Activated T-helper 9 cell treated with anti-CD3 and anti-CD28 coated beads, Interleukin-2, amount 50 U/mL, for 16 hours (primary cell): ENCODE results near the gene WDR86.

Experiments
- DNase-seq: peaks from one replicate; pipeline ENCODE4 v3.0.0-alpha.2; 2020; ENCODE audit warnings: low read depth

WDR86 gene

DNA sequence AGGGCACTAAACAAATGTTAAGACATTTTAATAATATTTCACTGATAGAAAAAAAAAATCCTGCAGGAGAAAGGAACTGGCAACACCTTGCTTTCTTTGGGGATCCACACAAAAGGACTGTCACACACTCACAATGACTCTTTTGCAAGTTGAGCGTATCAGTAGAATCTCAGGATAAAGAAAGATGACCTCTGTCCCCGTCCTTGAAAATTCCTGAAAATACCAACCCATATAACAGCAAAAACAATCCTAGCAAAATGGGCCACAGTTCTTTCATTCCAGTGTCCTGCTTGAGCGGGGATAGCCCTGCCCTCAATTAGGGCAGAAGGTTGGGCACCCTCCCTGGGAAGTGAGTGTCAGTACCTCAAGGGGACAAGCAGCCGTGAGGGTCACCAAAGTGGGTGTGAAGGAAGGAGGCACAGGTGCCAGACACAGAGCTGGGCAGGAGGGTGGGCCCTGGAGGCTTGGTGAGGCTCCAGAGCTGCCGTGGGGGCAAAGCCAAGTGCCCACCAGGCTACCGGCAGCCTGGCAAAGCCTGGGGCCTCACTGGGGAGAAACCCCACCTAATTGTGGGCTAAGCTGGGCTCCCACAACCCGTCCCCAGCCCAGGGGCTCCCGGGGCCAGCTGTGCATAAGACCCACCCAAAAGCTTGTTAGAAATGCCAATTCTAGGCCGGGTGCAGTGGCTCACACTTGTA is 2.8 kb downstream of the WDR86 start:
- DNase-seq = no peak

DNA sequence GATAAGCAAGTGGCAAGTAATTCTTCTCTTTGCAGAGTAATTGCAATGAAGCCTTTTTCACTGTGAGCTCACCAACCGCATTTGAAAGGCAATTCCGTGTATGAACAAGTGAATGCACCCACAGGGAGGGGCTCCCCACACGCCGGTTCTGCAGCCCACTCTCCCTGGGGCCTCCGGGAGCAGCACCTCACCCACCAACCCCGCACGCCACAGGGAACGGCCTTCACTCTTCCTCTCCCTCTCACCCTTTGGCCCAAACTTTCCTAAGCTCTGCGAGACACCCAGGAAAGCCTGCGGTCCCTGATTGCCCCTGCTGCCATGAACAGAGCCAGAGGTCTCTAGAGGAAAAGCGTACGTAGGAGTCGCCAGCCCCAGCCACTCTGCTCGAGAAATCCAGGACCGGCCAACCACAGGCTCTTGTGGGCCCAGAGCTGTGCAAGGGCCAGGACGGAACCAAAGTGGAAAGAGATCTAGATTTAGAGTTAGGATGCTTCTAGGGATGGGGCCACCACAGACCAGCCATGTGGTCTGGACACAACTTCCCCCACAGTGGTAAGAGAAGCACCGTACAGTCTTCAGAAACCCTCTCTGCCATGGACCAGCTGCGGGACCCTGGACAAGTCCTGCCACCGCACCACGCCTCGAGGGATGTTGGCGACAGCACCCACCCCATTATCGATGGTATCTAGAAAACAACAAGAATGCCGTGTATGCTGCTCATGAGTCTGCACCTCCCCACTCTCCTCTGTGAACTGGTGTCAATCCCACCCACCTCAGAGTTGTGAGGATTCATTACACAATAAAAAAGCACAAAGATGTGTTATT is 3.6 kb downstream of the WDR86 start:
- DNase-seq = no peak

DNA sequence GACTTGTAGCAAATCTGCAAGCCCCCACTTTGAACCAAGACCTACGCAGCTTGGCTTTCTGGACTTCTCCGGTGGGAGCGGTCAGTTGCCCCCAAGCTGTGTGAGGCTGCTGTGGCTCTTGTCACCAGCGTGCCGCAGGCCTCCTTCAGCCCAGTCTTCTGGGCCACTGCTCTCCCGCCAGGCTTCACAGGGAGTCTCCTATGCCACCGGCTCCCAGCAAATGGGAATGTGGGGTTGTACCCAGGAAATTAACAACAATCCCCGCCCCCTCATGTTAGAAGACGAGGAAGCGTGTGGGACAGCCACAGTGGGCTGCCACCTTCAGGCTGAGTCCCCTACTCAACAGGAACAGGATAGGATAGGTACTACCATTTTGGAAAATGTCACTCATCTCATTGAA is 4.2 kb downstream of the WDR86 start:
- no peak for DNase-seq

DNA sequence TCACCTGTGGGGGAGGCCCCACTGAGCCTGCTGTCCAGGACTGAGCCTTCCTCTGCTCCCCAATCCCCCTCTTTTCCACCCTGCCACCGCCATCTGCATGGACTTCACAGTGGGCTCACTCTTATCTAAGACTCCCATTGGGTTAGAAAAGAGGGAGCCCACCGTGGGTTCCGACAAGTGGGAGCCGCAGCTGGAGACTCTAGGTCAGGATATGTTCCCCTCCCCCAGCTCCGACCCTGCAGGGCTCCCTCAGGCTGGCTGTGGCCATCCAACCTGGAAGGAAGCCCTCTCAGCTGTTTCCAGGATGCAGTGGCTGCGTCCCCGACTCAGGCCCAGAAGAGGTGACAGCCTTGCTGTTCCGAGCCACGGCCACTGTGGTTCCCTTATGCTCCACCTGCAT is 4.8 kb downstream of the WDR86 start:
- no peak for DNase-seq

DNA sequence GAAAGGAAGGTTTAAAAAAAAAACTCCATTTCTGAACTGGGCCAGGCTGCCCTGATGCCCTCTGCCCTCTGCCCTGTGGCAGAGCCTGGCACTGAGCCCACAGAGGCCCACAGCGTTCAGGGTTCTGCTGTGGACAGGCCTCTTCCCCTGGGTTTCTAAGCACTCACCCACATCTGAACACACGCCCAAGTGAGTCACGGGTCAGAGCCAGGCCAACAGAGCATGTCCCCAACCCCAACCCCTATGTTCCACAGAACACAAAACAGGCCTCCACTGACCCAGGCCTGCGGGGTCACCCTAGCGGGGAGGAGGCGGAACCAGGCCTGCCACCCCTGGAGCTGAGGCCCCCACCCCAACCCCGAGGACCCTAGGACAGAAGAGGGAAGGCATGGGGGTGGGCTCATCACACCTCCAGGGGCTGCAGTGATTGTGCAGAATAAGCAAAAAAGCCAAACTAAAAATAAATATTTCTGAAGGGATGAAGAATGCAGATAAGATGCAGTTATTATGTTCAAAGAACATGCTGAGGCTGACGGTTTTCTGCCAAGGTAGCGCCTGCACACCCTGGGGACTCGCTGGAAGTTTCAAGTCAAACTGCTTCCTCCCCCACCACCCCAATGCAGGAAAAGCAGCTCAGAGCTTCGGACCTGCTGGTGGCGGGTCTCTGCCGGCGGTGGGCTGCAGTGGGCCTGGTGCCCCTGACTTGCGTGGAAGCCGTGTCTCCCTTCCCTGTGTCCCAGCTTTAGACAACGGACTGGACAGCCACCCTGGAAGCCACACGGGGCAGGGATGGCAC is 5.4 kb downstream of the WDR86 start:
- no peak for DNase-seq

DNA sequence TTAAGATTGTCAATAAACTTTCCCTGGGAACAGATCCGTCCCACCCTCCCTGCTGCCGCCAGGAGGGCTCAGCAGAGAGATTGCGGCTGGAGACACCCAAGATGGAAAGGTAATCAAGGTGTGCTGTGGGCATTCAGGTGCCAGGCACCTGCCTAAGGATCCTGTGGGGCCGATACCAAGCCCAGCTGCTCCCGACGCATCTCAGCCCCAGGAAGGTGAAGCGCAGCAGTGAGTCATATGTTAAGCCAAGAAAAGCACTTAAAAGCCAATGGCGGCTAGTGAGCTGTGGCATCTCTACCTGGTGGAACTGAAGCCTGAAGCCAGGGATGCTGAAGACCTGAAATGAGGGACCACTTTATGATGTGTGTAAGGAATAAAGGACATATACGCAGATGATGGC is 6.1 kb downstream of the WDR86 start:
- DNase-seq = no peak

DNA sequence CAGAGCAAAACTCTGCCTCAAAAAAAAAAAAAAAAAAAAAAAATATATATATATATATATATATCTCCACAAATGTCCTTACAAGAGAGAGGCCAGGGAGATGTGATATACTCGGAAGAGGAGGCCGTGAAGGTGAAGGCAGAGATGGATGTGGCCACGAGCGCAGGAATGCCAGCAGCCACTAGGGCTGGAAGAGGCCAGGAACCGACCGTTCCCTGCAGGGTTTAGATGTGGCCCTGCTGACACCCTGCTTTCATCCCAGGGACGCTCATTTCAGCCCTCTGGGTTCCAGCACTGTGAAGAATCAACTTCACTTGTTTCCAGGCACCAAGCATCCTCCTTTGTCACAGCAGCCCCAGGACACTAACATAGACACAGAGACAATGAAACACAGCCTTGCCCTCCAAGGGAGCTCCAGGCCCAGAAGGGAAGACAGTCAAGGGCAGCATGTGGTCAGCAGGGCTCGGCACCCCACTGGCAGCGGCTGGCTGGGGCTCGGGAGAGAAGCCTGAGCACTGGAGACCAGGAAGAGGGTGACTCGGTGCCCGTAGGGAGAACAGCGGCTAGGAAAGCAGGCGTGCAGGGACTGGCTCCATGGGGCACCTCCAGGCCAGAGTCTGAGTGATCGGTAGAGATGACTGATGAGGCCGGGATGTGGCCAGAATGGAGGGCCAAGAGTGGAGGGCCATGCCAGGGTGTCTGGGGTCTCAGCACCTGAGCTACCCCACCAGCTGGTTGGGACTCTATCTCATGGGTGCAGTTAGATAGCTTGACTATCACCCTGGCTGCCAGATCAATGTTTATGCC is 7.6 kb downstream of the WDR86 start:
- DNase-seq = no peak

DNA sequence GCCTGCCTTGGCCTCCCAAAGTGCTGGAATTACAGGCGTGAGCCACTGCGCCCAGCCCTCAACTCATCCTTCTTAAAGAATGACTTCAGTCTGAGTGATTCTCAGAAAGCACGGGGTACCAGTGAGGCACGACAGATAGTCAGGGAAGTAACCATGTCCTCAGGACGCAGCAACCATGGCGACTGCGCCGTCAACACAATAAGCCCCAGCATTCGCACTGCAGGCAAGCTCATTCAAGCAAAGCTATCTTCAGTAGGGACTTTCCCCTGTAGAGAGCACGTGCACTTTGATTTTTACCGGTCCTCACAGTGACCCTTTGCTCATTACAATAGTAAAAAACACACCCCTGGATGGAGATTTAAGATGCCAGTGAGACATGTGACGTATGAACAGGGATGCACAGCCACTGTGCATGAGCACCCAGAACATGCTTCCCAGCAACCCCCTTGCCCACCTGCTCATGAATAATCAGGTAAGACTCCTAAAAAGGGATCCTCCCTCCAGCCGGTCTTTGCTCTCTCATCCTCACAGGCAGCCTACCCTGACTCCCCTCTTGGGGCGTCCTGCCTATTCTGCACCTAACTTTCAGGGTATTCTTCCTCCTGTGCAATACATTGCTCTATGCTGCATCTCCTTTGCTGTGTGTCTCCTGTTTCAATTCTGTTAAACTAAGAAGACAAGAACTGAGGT is 9.1 kb downstream of the WDR86 start:
- no peak for DNase-seq

DNA sequence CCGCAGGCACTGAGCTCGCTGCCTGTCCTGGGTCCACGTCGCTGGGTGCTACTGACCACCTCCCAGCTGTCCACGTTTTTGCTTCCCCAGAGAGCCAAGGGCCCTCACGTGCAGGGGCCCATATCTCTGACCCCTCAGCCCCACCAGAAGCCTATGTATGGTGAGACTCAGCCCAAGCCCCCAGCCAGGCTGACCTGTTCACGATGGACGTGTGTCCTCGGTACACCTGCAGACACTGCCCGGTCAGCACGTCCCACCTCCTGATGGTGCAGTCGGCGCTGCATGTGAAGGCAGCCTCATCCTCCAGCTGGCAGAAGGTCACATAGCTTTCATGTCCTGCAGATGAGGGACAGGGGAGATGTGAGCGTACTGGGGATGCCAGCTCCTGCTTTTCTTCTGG is 9.9 kb downstream of the WDR86 start:
- no peak for DNase-seq

DNA sequence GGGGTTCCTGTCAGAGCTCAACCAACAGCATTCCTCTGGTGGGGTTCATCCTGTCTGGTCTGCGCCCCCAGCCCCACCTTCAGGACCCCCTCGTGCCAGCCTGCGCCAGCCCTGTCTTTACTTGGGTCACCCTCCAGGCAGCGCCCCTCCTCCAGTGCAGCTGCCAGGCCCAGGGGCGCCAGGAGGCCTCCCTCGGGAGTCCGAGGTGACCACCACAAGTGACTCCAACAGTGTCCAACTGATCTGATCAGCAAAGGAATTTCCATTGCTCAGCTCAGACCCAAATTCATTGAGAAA is 10.6 kb downstream of the WDR86 start:
- no peak for DNase-seq

DNA sequence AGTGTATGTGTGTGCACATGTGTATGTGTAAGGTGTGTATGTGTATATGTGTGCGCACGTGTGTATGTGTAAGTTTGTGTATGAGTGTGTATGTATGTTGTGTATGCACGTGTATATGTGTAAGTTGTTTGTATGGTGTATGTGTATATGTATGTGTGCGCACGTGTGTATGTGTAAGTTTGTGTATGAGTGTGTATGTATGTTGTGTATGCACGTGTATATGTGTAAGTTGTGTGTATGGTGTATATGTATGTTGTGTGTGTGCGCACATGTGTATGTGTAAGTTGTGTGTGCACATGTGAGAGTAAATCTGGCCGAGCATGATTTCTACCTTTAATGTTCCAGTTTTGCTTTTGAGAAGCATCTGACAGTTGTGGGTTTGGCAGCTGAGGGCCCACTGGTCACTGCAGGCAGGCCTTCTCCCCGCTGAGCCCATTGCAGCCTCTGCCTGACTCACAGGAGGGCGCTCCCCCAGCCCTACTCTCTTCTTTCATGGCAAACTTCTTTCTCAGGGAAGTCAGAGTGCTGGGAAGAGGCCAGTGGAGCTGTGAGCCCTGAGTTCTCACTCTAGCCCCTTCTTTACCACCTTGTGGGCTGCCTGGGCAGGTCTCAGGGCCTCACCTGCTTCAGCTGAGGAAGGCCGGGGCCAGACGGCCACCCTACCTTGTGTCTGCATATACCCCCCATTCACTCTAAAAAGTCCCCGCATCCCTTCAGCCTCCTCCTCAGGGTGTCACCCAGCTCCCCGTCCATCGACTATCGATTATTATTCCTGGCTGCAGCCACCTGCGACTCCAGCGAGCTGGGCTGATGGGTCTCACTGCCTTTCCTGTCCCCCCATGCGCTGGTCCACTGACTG is 11.2 kb downstream of the WDR86 start:
- DNase-seq = no peak

DNA sequence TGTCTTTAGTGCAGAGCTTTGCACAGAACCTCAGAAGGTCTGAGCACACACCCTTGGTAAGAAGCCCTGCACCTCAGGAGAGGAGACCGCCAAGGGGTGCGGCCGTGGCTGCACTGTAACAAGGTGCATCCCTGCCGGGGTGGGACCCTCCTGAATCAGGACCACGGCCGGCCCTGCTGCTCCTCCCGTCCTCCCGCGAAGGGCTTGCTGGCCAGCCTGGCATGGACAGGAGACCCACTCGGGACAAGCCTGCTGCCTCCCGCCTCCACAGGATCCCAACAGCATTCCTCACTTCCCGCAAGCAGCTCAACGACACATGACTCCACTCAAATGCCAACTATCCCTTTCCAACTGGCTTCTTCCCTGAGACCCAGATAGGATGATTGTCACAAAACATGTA is 12.8 kb downstream of the WDR86 start:
- no peak for DNase-seq

DNA sequence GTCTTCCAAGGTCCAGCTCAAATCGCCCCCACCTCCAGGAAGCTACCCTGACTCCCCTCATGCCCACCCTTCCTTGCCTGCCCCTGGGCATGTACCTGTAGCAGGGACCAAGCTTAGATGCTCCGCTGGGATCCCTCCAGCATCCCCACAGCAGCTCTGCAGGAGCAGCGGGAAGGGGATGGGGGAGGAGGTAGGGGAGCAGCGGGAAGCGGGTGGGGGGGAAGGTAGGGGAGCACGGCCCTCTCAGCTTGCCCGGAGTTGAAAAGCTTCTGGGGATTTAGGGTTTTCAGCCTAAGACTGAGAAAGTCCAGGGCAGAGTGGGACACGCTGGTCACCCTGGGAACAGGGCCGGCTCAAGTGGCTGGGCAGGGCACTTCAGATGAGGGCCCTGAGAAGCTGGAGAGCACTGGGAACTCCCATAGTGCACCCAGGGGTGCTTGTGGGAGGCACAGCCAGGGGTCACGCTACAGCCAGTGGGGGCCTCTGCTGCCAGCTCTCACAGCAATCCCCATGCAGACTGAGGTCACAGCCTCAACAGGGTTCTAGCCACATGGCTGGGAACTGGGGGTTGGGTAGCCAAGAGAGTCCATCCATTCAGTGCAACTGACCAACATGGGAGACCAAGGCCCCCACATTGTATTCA is 13.4 kb downstream of the WDR86 start:
- DNase-seq = no peak

DNA sequence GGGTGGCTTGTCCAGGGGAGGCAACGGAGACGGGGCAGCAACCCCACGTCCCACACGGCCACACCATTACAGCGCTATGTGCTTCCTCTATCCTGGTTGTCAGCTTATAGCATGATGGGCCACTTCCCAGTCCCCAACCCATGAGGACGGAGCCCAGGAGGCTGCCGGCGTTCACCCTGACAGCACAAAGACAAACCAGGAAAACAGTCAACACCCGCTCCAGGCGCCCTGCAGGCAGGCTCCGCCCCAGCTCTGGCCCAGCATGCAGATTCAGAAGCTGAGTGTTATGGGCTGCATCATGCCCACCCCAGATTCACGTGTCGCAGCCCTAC is 14.8 kb downstream of the WDR86 start:
- no peak for DNase-seq

DNA sequence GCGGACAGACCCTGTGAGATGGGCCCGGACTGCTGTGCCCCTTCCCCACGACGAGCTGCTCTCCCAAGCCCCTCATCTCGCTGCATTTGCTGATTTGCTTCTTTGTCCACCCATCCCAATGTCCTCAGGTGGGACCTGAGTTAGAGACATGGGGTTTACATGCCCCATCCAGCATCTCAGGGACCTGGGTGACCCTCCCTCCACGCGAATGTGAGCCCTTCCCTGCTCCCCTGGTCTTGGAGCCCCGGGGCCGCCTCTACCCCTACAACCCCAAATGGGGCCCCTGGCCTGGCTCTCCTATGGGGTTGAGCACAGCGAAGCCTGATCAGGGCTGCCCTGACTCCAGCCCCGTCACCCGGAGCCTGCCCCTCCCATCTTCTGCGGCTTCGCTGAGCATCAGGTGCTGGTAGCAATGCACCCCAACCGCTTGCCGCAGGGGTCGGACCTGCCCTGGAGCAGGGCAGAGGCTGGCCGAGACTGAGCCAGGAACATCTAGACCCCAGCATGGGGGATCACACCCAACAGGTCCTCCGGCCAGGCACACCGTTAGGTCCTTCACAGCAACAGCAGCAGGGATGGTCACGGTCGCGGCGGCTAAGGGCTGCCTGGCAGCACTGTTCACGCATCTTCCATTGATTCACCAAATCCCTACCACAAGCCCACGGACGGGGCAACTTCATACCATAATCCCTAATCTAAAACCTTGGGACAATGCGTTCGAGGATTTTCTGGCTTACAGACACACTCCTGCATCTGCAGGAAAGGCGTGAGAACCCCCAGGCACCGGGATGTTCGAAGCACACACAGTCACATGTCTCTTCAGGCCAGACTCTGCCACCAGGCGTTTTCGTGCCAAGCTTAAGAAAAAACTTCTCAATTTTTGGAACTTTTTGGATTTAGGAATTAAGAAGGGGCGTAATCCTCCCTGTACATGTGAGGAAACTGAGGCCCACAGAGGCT is 15.5 kb downstream of the WDR86 start:
- no peak for DNase-seq

DNA sequence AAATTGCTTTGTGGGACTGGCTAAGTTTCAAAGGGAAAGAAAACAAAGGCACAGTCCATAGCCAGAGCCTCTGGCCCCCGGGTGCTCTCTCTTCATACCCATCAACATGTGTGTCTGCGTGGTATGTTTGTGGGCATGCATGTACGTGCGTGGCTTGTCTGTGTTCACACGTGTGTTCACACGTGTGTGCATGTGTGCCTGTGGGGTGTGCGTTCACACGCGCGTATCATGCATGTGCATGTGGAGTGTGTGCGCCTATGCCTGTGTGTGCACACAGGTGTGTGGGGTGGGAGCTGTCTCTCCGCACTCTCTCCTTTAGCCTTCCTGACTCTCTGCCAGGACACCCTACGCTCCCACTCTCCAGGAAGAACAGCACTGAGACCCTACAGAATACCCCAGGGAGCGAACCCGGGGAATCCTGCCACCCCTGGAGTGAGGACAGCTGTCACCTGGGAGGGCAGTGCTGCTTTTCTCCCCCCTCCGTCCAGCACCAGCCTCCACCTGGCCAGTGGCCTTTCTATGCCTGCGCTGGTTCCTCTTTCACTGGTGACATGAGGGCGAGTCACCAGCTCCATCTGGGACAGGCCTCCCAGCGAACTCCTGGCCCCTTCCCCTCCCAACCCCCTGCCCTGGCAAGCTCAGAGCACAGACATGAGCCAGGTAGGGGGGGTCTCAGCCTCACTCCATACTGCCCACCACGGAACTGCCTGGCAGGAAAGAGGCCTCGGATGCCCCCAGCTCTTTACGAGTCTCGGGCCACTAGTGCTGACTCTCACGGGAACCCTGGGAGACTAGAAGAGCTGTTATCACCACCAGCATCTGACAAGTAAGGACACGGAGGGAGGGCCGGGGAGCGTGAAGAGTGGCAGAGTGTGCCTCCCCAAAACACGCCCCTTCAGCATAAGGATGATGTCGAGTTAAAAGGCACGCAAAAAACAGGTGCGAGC is 16.5 kb downstream of the WDR86 start:
- no peak for DNase-seq

DNA sequence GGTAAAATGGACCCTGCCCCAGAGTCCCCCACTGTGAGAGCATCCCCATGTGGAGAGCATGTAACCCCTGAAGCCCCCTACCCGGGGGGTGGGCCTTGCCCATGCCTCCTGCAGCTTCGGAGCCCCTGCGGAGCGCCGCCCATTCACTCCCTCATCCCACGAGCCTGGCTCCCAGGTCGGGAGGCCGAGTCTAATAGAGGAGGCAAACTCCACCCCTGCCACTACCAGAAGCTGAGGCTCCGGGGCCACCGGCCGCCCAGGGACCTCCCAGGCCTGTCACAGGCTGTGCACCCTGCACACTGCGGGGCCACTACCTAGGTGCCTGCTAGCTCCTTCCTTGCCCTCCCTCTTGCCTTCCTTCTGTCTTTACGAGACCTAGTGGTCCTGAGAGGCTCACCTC is 17.4 kb downstream of the WDR86 start:
- no peak for DNase-seq

DNA sequence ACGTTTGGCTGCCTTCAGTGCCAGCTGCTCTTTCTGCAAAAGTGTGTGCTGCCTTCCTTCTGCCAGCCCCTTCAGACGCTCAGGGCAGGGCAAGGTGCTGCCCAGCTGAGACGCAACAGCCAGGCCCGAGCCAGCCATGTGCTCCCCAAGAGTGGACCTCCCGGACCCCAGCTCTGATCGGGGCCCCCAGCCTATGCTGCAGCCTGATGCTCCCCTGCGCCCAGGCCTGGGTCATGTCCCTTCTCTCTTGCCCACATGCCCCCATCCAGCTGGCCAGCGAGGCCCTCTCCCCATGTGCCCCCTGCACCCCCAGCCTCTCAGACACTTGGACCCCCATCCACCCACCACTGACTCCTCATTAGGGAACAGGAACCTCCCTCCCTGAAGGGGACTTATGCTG is 17.8 kb downstream of the WDR86 start:
- DNase-seq = no peak
